ENCODE measurements around the gene ST8SIA5.

The ST8SIA5 gene

GRCh38 chr18:46711444-46711863, 45.4 kb downstream of the ST8SIA5 start:
- no peak for DNase-seq (ENCODE audit: low read depth)

- DNase-seq (ENCODE audit: low read depth), result no peak
Measured at GRCh38 chr18:46706968-46707367, 49.9 kb downstream of the ST8SIA5 start.

GRCh38 chr18:46705521-46705920, 51.3 kb downstream of the ST8SIA5 start:
- no peak for DNase-seq (ENCODE audit: low read depth)

- no peak for DNase-seq (ENCODE audit: low read depth)
Measured at GRCh38 chr18:46704816-46705215, 52.0 kb downstream of the ST8SIA5 start.

- no peak for DNase-seq (ENCODE audit: low read depth)
Measured at GRCh38 chr18:46704189-46704588, 52.7 kb downstream of the ST8SIA5 start.

GRCh38 chr18:46702471-46702870, 54.4 kb downstream of the ST8SIA5 start:
- no peak for DNase-seq (ENCODE audit: low read depth)

- no peak for DNase-seq (ENCODE audit: low read depth)
Measured at GRCh38 chr18:46700066-46700824, 56.6 kb downstream of the ST8SIA5 start.

- DNase-seq (ENCODE audit: low read depth), result no peak
Measured at GRCh38 chr18:46696702-46697101, 60.2 kb downstream of the ST8SIA5 start.

- DNase-seq (ENCODE audit: low read depth), result no peak
Measured at GRCh38 chr18:46696268-46696667, 60.6 kb downstream of the ST8SIA5 start.

GRCh38 chr18:46693996-46694395, 62.9 kb downstream of the ST8SIA5 start:
- no peak for DNase-seq (ENCODE audit: low read depth)

GRCh38 chr18:46688853-46689525, 67.9 kb downstream of the ST8SIA5 start:
- DNase-seq (ENCODE audit: low read depth), result no peak

- DNase-seq (ENCODE audit: low read depth), result no peak
Measured at GRCh38 chr18:46686186-46686585, 70.7 kb downstream of the ST8SIA5 start.

- DNase-seq (ENCODE audit: low read depth), result no peak
Measured at GRCh38 chr18:46683252-46683651, 73.6 kb downstream of the ST8SIA5 start.

- no peak for DNase-seq (ENCODE audit: low read depth)
Measured at GRCh38 chr18:46680784-46681695, 75.8 kb downstream of the ST8SIA5 start.

- no peak for DNase-seq (ENCODE audit: low read depth)
Measured at GRCh38 chr18:46679846-46680598, 76.8 kb downstream of the ST8SIA5 start.

GRCh38 chr18:46678785-46679399, 78.0 kb downstream of the ST8SIA5 start:
- DNase-seq (ENCODE audit: low read depth), result no peak

GRCh38 chr18:46678041-46678440, 78.8 kb downstream of the ST8SIA5 start:
- DNase-seq (ENCODE audit: low read depth), result no peak

- no peak for DNase-seq (ENCODE audit: low read depth)
Measured at GRCh38 chr18:46677611-46678010, 79.2 kb downstream of the ST8SIA5 start.

- no peak for DNase-seq (ENCODE audit: low read depth)
Measured at GRCh38 chr18:46676182-46676835, 80.5 kb downstream of the ST8SIA5 start.

- DNase-seq (ENCODE audit: low read depth), result no peak
Measured at GRCh38 chr18:46675112-46675511, 81.7 kb downstream of the ST8SIA5 start.

Data from fibroblast of gingiva (primary cell).